Lower lobe of right lung (tissue), 2 donors: ENCODE measurements around the gene TBC1D12. TPM values are rescaled to one million over a fixed set of nuclear protein-coding genes. Genes with fewer than 3 reads are reported as not detected.

ENCODE experiments used
- ATAC-seq, 2 donors: fragments of 200-7000 bp; cut with Tn5 transposase; one replicate each; pipeline ENCODE4 v1.9.1; 2020 to 2022; ENCODE audit warnings: mild to moderate bottlenecking in 2 of 2, moderate library complexity in 2 of 2
- DNase-seq: peaks from one replicate; pipeline ENCODE4 v3.0.0-alpha.2; 2020
- H3K27ac ChIP-seq: fragments of 200-600 bp; one replicate; pipeline ENCODE4 v1.8.0; 2022
- H3K27me3 ChIP-seq: fragments of 200-600 bp; one replicate; pipeline ENCODE4 v1.8.0; 2022; ENCODE audit warnings: low read depth
- H3K36me3 ChIP-seq: fragments of 200-600 bp; one replicate; pipeline ENCODE4 v1.8.0; 2022; ENCODE audit warnings: mild to moderate bottlenecking
- H3K4me1 ChIP-seq: fragments of 200-600 bp; one replicate; pipeline ENCODE4 v1.8.0; 2022
- H3K4me3 ChIP-seq: fragments of 200-600 bp; one replicate; pipeline ENCODE4 v1.8.0; 2022; ENCODE audit warnings: mild to moderate bottlenecking
- H3K9me3 ChIP-seq: fragments of 200-600 bp; one replicate; pipeline ENCODE4 v1.8.0; 2022
- CTCF ChIP-seq: fragments of 200-600 bp; IDR thresholded peaks from one replicate; pipeline ENCODE4 v1.8.0; 2022; ENCODE audit warnings: antibody characterized with exemption, mild to moderate bottlenecking
- intact Hi-C: fragments of 100-400 bp; cut with DNase I; formaldehyde crosslinking; loops from one replicate; pipeline ENCODE4 v1.11.0; 2022
- total RNA-seq: library from RNA; stranded (reverse); fragmentation: NEBNext Ultra II Directional; extraction: Animal tissue kit (Norgen Biotek cat#: 25700); gene quantifications from one replicate; pipeline ENCODE4 v1.2.1, GENCODE V29; 2021
- donor health status: DM: no; HTN: yes; CAD: no; lungs with severe emphysema.

The TBC1D12 gene
- total RNA-seq, 1 donor from 2014 or later: 12.5 TPM

DNA sequence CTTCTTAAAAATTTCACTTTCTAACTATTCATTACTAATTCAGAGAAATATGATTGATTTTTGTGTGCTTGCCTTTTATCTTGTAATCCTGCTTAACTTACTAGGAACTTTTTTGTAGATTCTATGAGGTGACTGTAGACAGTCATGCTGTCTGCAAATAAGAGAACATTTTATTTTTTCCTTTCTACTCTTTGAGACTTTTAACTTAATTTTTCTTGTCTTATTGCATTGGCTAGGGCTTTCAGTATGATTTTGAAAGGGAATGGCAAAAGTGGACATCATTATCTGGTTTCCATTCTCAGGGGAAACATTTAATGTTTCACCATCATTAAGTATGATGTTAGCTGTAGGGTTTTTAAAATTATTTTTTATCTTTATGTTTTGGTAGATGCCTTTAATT, 23.6 kb downstream of the TBC1D12 start:
- H3K27me3 ChIP-seq: no peaks in the 10 kb centered on the region
- no peak overlapping the region for H3K27ac ChIP-seq
- no peaks in the 10 kb centered on the region for H3K36me3 ChIP-seq
- ATAC-seq: no peak
- H3K4me1 ChIP-seq: no peaks in the 10 kb centered on the region
- intact Hi-C loops: no loop called here
- no peak for DNase-seq
- peaks cover 18% of the 10 kb centered on the region for H3K9me3 ChIP-seq
- H3K4me3 ChIP-seq: no peak overlapping the region
- no peak for TF ChIP-seq CTCF

DNA sequence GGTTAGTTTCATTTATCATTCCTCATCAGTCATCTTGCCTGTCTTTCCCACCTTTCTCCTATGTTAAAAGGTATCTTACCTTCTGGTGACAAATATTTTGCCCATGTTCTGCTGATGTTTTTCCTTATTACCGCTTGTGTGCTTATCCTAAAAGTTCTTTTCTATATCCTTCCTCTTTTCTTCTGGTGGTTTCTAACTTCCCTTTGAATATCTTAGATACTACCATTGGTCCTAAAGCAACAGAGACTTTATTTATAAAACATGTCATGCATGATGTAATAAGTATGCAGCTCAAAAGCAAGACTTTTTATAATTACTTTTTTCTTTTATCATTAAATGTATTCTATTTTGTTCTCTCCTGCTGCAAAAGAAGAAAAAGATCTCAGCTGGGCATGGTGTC, 24.8 kb downstream of the TBC1D12 start:
- H3K27me3 ChIP-seq: no peaks in the 10 kb centered on the region
- intact Hi-C loops: no loop called here
- peaks cover 18% of the 10 kb centered on the region for H3K9me3 ChIP-seq
- ATAC-seq (no peak), DNase-seq (no peak)
- H3K27ac ChIP-seq: no peak overlapping the region
- no peaks in the 10 kb centered on the region for H3K36me3 ChIP-seq
- TF ChIP-seq CTCF: no peak
- no peak overlapping the region for H3K4me3 ChIP-seq
- no peaks in the 10 kb centered on the region for H3K4me1 ChIP-seq

DNA sequence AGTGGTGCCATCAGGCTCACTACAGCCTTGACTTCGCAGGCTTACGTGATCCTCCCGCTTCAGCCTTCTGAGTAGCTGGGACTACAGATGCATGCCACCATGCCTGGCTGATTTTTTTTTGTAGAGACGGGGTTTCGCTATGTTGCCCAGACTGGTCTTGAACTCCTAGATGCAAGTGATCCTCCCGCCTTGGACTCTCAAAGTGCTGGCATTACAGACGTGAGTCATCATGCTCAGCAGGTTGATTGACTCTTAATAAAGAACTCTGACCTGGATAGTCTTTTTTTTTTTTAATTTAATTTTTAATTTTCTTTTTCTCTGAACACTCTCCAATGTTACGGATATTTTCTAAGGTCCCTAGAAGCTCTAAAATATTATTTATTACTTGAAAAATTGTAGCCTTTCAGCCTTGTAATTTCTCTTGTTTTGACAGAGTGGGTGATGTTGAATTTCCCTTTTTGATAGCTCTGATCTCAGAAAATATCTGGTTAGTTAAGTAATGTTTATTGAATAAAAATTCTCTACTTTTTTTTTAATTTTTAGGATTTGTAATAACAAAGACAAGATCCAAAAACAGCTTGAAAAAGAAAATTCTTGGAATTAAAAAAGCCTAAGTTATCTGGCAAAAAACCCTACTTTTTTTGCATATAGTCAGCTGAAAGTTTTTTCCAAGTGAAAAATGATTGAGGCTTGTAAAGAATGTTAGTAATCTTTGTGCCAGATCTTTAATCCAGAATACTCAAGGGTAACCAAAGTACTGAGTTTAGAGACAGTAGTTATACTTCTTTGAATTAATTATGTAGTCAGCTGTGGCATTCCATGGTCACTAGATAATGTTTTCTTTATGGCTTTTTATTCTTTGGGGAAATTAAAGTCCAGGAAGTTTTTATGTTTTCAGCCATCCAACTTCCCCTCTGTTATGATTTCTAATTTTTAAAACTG, 26.7 kb downstream of the TBC1D12 start:
- Histone ChIP-seq H3K4me1 (no peaks in the 10 kb centered on the region), H3K27ac (no peak overlapping the region), H3K4me3 (no peak overlapping the region), H3K36me3 (no peaks in the 10 kb centered on the region), H3K27me3 (no peaks in the 10 kb centered on the region), H3K9me3 (peaks cover 18% of the 10 kb centered on the region)
- TF ChIP-seq CTCF: no peak
- DNase-seq (no peak), ATAC-seq (no peak)
- intact Hi-C loops: no loop called here

DNA sequence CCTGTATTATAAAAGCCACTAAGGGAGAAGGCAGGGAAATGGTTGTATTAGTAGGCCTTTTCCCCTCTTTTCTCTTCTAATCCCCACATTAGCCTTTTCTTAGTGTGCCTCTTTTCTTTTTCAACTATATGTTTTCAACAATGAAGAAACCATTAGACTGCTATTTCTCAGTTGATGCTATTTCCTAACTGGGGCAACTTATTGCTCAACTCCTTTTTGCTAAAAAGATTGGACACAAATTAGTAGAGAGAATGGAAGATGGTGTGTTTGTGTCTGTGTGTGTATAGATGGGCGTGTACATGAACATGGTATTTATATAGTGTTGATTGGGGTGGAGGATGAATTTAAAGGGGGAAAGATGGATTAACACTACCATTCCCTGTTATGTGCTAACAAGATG, 28.4 kb downstream of the TBC1D12 start:
- no peaks in the 10 kb centered on the region for H3K27me3 ChIP-seq
- no peak overlapping the region for H3K27ac ChIP-seq
- no peak overlapping the region for H3K4me3 ChIP-seq
- TF ChIP-seq CTCF: no peak
- H3K36me3 ChIP-seq: no peaks in the 10 kb centered on the region
- DNase-seq (no peak), ATAC-seq (no peak)
- intact Hi-C loops: no loop called here
- H3K4me1 ChIP-seq: no peaks in the 10 kb centered on the region
- peaks cover 9% of the 10 kb centered on the region for H3K9me3 ChIP-seq

GRCh38 chr10:94432443-94432842, 30.1 kb downstream of the TBC1D12 start:
- intact Hi-C loops: no loop called here
- Histone ChIP-seq H3K9me3 (peaks cover 6% of the 10 kb centered on the region), H3K36me3 (no peaks in the 10 kb centered on the region), H3K27me3 (no peaks in the 10 kb centered on the region), H3K27ac (no peak overlapping the region), H3K4me3 (no peak overlapping the region), H3K4me1 (no peaks in the 10 kb centered on the region)
- DNase-seq: no peak
- no peak for ATAC-seq
- no peak for TF ChIP-seq CTCF
